ENCODE measurements around the gene FBXO41. TPM values are rescaled to one million over a fixed set of nuclear protein-coding genes. Genes with fewer than 3 reads are reported as not detected.

FBXO41 gene
- total and polyA plus RNA-seq, 7 donors, result 0.03 to 0.46 (median 0.15) TPM

Other genes with a start within 250 kb of the FBXO41 start
- 10 to 100 TPM in 3 of 4 donors, 1 to 10 TPM in 1; 5.8 to 17.1 (median 12.8) TPM for gene SFXN5, start 212.8 kb downstream of the FBXO41 start, total RNA-seq
- 10 to 100 TPM in 1 of 3 donors, 1 to 10 TPM in 2; 5.1 to 12.7 (median 8.7) TPM for gene SFXN5, start 212.8 kb downstream of the FBXO41 start, polyA plus RNA-seq
- 10 to 100 TPM; 20.9 to 24.2 (median 23.1) TPM for gene RAB11FIP5, start 171.5 kb downstream of the FBXO41 start, total RNA-seq
- gene RAB11FIP5, start 171.5 kb downstream of the FBXO41 start, polyA plus RNA-seq, result 10 to 100 TPM; 13.0 to 24.0 (median 23.9) TPM
- gene NOTO, start 81.9 kb downstream of the FBXO41 start, total RNA-seq, result not detected
- gene NOTO, start 81.9 kb downstream of the FBXO41 start, polyA plus RNA-seq, result not detected
- 10 to 100 TPM; 17.1 to 23.0 (median 19.7) TPM for gene SMYD5, start 70.2 kb downstream of the FBXO41 start, total RNA-seq
- gene SMYD5, start 70.2 kb downstream of the FBXO41 start, polyA plus RNA-seq, result 10 to 100 TPM; 14.7 to 42.0 (median 28.4) TPM
- gene PRADC1, start 51.2 kb downstream of the FBXO41 start, total RNA-seq, result 10 to 100 TPM; 53.6 to 98.3 (median 63.7) TPM
- gene PRADC1, start 51.2 kb downstream of the FBXO41 start, polyA plus RNA-seq, result 100 to 1,000 TPM in 1 of 3 donors, 10 to 100 TPM in 2; 87.6 to 118 (median 99.9) TPM
- gene CCT7, start 50.2 kb downstream of the FBXO41 start, total RNA-seq, result 100 to 1,000 TPM; 249 to 280 (median 268) TPM
- 100 to 1,000 TPM; 255 to 316 (median 288) TPM for gene CCT7, start 50.2 kb downstream of the FBXO41 start, polyA plus RNA-seq
- not detected for gene EGR4, start 9.1 kb upstream of the FBXO41 start, total RNA-seq
- not detected for gene EGR4, start 9.1 kb upstream of the FBXO41 start, polyA plus RNA-seq
- 1 to 10 TPM; 5.9 to 8.2 (median 6.8) TPM for gene ALMS1, start 101.4 kb upstream of the FBXO41 start, total RNA-seq
- gene ALMS1, start 101.4 kb upstream of the FBXO41 start, polyA plus RNA-seq, result 1 to 10 TPM; 3.7 to 6.2 (median 5.4) TPM